ENCODE data around the gene SEC14L5. TPM values are rescaled to one million over a fixed set of nuclear protein-coding genes. Genes with fewer than 3 reads are reported as not detected.
"Not testable (repeated sequence)": the region's sequence is repeated elsewhere in the genome, so short reads cannot be mapped to it uniquely, and the experiment has no call there.

The SEC14L5 gene
- total RNA-seq, 2 experiments from 2014 or later = 0.07 TPM; not detected in 1

GRCh38 chr16:5044011-5044540, 85.9 kb downstream of the SEC14L5 start:
- POLR2A ChIA-PET = interaction anchor here (1.1 kb wide), 1 partner anchor 86 kb away, joined by 3 read pairs; the partner anchor contains the start of gene SEC14L5
- no peak overlapping the region for H3K27ac Mint-ChIP-seq
- H3K27me3 Mint-ChIP-seq = no peaks in the 10 kb centered on the region
- H3K4me3 Mint-ChIP-seq = no peak overlapping the region
- CTCF ChIA-PET = interaction anchor here (1.3 kb wide), 1 partner anchor 12 kb away, joined by 3 read pairs; no protein-coding TSS in a partner anchor
- TF ChIP-seq, protein P1, sequence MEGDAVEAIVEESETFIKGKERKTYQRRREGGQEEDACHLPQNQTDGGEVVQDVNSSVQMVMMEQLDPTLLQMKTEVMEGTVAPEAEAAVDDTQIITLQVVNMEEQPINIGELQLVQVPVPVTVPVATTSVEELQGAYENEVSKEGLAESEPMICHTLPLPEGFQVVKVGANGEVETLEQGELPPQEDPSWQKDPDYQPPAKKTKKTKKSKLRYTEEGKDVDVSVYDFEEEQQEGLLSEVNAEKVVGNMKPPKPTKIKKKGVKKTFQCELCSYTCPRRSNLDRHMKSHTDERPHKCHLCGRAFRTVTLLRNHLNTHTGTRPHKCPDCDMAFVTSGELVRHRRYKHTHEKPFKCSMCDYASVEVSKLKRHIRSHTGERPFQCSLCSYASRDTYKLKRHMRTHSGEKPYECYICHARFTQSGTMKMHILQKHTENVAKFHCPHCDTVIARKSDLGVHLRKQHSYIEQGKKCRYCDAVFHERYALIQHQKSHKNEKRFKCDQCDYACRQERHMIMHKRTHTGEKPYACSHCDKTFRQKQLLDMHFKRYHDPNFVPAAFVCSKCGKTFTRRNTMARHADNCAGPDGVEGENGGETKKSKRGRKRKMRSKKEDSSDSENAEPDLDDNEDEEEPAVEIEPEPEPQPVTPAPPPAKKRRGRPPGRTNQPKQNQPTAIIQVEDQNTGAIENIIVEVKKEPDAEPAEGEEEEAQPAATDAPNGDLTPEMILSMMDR (IDR thresholded peaks at IDR 0.05) = no peak
- H3K4me1 Mint-ChIP-seq (ENCODE audit: low read depth) = no peaks in the 10 kb centered on the region
- no peaks in the 10 kb centered on the region for H3K9me3 Mint-ChIP-seq
- no peak for DNase-seq
- intact Hi-C loops (cut with micrococcal nuclease) = no loop called here
- ATAC-seq = no peak
- H3K36me3 Mint-ChIP-seq (ENCODE audit: low read depth) = no peaks in the 10 kb centered on the region

- DNase-seq; H3K36me3 Mint-ChIP-seq (ENCODE audit: low read depth); ATAC-seq; intact Hi-C loops (cut with micrococcal nuclease); H3K27me3 Mint-ChIP-seq; H3K9me3 Mint-ChIP-seq; H3K27ac Mint-ChIP-seq; H3K4me3 Mint-ChIP-seq; H3K4me1 Mint-ChIP-seq (ENCODE audit: low read depth): not testable (repeated sequence)
- CTCF ChIA-PET = interaction anchor here (1.3 kb wide), 1 partner anchor 12 kb away, joined by 3 read pairs; no protein-coding TSS in a partner anchor
- POLR2A ChIA-PET = interaction anchor here (0.7 to 1.1 kb wide), 2 partner anchors 10 to 87 kb away, joined by 3 read pairs; partner anchors contain the start of genes NAGPA and SEC14L5
Measured at GRCh38 chr16:5044581-5044980, 86.5 kb downstream of the SEC14L5 start.

DNA sequence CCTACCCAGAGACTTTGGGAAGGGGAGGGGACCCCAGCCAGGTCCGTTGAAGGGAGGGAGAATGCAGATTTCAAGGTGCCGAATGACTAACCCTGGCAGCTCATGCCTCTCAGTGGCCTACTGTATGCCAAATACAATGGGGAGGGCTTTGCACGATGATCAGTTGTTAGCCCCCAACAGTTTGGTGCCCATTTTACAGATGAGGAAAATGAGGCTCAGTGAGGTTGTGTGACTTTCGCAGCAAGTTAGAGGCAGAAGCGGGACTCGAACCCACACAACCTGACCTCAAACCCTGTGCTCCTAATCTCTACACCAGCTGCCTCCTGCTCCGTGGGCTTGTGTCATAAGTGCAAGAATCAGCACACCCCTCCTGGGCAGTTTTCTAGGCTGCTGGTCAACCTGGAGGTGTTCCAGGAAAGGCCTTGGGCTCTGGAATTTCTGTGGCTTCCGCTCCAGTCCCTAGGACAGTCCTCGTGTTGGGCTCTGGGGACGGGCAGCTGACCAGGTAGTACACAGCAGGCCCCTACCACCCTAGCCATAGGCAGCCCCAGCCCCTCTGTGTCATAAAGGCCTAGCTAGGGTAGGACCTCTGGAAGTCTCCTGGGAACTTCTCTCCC, 87.5 kb downstream of the SEC14L5 start:
- Mint-ChIP-seq H3K9me3 (no peaks in the 10 kb centered on the region), H3K4me3 (no peak overlapping the region), H3K27me3 (no peaks in the 10 kb centered on the region), H3K27ac (no peak overlapping the region), H3K4me1 (ENCODE audit: low read depth) (no peaks in the 10 kb centered on the region), H3K36me3 (ENCODE audit: low read depth) (no peaks in the 10 kb centered on the region)
- no peak for DNase-seq
- ChIA-PET CTCF (interaction anchor here (1.3 kb wide), 1 partner anchor 11 kb away, joined by 3 read pairs; no protein-coding TSS in a partner anchor), POLR2A (interaction anchor here (0.7 kb wide), 1 partner anchor 11 kb away, joined by 3 read pairs; the partner anchor contains the start of gene NAGPA)
- TF ChIP-seq, protein P1 (IDR thresholded peaks at IDR 0.05) = no peak
- intact Hi-C loops (cut with micrococcal nuclease) = no loop called here
- no peak for ATAC-seq

DNA sequence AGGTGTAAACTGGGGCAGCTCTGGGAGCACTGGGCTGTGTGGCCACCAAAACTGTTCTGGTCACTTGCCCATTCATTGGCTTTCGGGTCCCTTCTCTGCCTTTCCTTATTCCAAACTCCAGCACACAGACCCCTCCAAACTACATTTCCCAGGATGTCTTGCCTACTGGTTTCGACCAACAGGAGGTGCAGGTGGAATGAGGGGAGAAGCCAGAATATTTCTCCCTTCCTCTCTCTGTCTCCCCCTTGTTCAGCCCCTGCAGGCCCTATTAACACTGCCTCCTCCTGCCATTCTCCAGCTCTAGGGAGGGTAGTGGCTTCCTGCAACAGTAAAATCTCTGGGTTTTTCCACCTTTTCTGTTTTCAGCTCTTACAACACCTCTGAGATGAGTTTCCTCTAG, 88.8 kb downstream of the SEC14L5 start:
- ATAC-seq (no peak), DNase-seq (no peak)
- Mint-ChIP-seq H3K27ac (no peak overlapping the region), H3K9me3 (no peaks in the 10 kb centered on the region), H3K4me3 (no peak overlapping the region), H3K4me1 (ENCODE audit: low read depth) (no peaks in the 10 kb centered on the region), H3K36me3 (ENCODE audit: low read depth) (no peaks in the 10 kb centered on the region), H3K27me3 (no peaks in the 10 kb centered on the region)
- ChIA-PET POLR2A (no interaction called here), CTCF (no interaction called here)
- intact Hi-C loops (cut with micrococcal nuclease) = no loop called here
- TF ChIP-seq, protein P1 (IDR thresholded peaks at IDR 0.05) = no peak

GRCh38 chr16:5054876-5055865, 97.0 kb downstream of the SEC14L5 start:
- ChIA-PET CTCF (no interaction called here), POLR2A (no interaction called here)
- no peak for ATAC-seq
- Mint-ChIP-seq H3K27me3 (no peaks in the 10 kb centered on the region), H3K4me1 (ENCODE audit: low read depth) (peaks cover 4% of the 10 kb centered on the region), H3K36me3 (ENCODE audit: low read depth) (no peaks in the 10 kb centered on the region), H3K27ac (no peak overlapping the region), H3K4me3 (no peak overlapping the region), H3K9me3 (no peaks in the 10 kb centered on the region)
- TF ChIP-seq, protein P1 (IDR thresholded peaks at IDR 0.05) = no peak
- intact Hi-C loops (cut with micrococcal nuclease) = no loop called here
- DNase-seq = no peak

Measured in activated CD8-positive, alpha-beta T cell treated with anti-CD3 and anti-CD28 coated beads for 36 hours (primary cell).